Psoas muscle (tissue), 8 donors: ENCODE results near the gene CRKL. TPM values are rescaled to one million over a fixed set of nuclear protein-coding genes. Genes with fewer than 3 reads are reported as not detected.

Source experiments
- ATAC-seq, 4 donors: fragments of 200-7000 bp; cut with Tn5 transposase; one replicate each; pipeline ENCODE4 v1.9.1; 2020; ENCODE audit warnings: moderate library complexity in 3 of 4, mild to moderate bottlenecking in 2 of 4
- DNase-seq, 2 donors: peaks; one replicate each; pipeline ENCODE4 v3.0.0-alpha.2; 2020
- H3K27ac ChIP-seq: fragments of 200-600 bp; one replicate; pipeline ENCODE4 v1.8.0; 2022
- H3K27me3 ChIP-seq, 3 donors: fragments of 200-600 bp in 1 of 3; one replicate each; pipeline versions ENCODE4 v1.6.1 to v1.8.0; 2013 to 2022; ENCODE audit warnings: low read length in 2 of 3, mild to moderate bottlenecking in 2 of 3, moderate library complexity in 1 of 3; ENCODE audit not compliant: insufficient read depth in 3 of 3
- H3K36me3 ChIP-seq, 2 donors: fragments of 200-600 bp in 1 of 2; one replicate each; pipeline versions ENCODE4 v1.6.1 to v1.8.0; 2013 to 2022; ENCODE audit warnings: low read depth in 1 of 2, mild to moderate bottlenecking in 1 of 2, moderate library complexity in 1 of 2; ENCODE audit not compliant: insufficient read depth in 1 of 2
- H3K4me1 ChIP-seq: fragments of 200-600 bp; one replicate; pipeline ENCODE4 v1.8.0; 2022
- H3K4me3 ChIP-seq: fragments of 200-600 bp; one replicate; pipeline ENCODE4 v1.8.0; 2022; ENCODE audit warnings: mild to moderate bottlenecking
- H3K9me3 ChIP-seq: fragments of 200-600 bp; one replicate; pipeline ENCODE4 v1.8.0; 2022
- WGBS, 3 donors: extraction: QIAGEN DNeasy Blood & Tissue Kit; methylation state at CpG; one replicate each; pipeline versions ENCODE4 v1.1.6 to v1.1.7; 2013; 5-methylcytosine and 5-hydroxymethylcytosine counted together
- intact Hi-C, 2 donors: fragments of 100-400 bp; cut with DNase I; formaldehyde crosslinking; loops; one replicate each; pipeline versions ENCODE4 v1.11.0 to v1.14.2; 2022
- polyA plus RNA-seq, 3 donors: library from polyadenylated mRNA; stranded (reverse); fragments of 200-250 nt; gene quantifications; one replicate each; pipeline ENCODE4 v1.2.3, GENCODE V29; 2013
- total RNA-seq, 4 donors: library from RNA; stranded (reverse); fragmentation: NEBNext Ultra II Directional in 2 of 4; extraction: Animal tissue kit (Norgen Biotek cat#: 25700) in 2 of 4; gene quantifications; one replicate each; pipeline versions ENCODE4 v1.2.1 to v1.2.4, GENCODE V29; 2021 to 2023
- TF ChIP-seq, protein P1 (sequence below): fragments of 200-600 bp; IDR thresholded peaks from one replicate; pipeline ENCODE4 v1.8.0; 2022; ENCODE audit warnings: antibody characterized with exemption
- donor health status: healthy with polysubstance abuse.
- donor health status: DM: no; HTN: no; CAD: no; lungs with moderate emphysema.
- donor health status: Bipolar disorder and iron deficiency.
- donor health status: healthy.
- donor health status: DM: yes; HTN: yes; CAD: no.
- donor health status: DM: no; HTN: no; CAD: no.
- donor health status: DM: no; HTN: no; CAD: no.
- donor health status: DM: yes; HTN: yes; CAD: no.

CRKL gene
- total and polyA plus RNA-seq, 7 donors, result 29.7 to 94.7 (median 68.9) TPM

DNA sequence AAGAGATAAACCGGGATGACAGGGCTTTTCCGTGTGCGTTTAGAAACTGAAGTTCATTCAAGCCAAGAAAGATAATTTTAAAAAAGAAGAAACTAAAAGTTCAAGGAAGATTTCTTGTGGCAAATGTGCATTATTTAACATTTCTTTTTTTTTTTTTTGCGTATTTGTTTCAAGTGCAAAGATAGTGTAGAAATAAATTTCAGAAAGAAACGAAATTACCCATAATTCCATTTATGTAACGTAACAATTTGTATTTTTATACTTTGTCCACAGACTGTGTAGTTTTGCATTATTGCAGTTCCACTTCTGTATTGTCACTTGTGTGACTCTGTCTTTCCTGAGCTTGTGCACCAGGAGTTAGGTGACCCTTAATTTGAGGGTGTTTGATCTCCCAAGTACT lies 34.4 kb upstream of the CRKL start:
- Histone ChIP-seq H3K9me3 (no peaks in the 10 kb centered on the region), H3K36me3 (peaks cover 0 to 79% of the 10 kb centered on the region in 2 donors), H3K4me3 (no peak overlapping the region), H3K4me1 (no peaks in the 10 kb centered on the region), H3K27me3 (no peaks in the 10 kb centered on the region), H3K27ac (no peak overlapping the region)
- intact Hi-C loops, result loop anchor here (10.0 kb wide), 2 partner anchors 102 to 192 kb away; partner anchors contain the start of gene LZTR1 (in 2 of the 2)
- DNase-seq, result no peak
- no peak for ATAC-seq
- 88 to 91% (median 91%) methylated on average over 6 of the region's 6 CpGs for WGBS, 3 donors
- TF ChIP-seq, protein P1, sequence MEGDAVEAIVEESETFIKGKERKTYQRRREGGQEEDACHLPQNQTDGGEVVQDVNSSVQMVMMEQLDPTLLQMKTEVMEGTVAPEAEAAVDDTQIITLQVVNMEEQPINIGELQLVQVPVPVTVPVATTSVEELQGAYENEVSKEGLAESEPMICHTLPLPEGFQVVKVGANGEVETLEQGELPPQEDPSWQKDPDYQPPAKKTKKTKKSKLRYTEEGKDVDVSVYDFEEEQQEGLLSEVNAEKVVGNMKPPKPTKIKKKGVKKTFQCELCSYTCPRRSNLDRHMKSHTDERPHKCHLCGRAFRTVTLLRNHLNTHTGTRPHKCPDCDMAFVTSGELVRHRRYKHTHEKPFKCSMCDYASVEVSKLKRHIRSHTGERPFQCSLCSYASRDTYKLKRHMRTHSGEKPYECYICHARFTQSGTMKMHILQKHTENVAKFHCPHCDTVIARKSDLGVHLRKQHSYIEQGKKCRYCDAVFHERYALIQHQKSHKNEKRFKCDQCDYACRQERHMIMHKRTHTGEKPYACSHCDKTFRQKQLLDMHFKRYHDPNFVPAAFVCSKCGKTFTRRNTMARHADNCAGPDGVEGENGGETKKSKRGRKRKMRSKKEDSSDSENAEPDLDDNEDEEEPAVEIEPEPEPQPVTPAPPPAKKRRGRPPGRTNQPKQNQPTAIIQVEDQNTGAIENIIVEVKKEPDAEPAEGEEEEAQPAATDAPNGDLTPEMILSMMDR, result no peak

DNA sequence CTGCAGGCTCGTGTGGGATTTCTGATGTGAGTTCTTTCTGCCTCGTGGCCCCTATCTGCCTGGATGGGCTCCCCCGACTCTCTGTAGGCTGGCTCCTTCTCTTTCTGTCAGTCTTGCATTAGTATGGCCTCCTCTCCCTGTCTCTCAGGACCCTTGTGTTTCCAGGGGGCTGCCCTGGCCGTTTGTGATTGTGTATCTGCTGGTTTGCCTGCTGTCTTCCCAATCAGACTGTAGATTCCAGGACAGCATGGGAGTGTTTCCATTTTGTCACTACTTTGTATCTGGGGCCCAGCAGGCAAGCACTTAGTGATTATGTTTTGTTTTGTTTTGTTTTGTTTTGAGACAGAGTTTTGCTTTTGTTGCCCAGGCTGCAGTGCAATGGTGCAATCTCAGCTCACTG lies 32.8 kb upstream of the CRKL start:
- H3K4me3 ChIP-seq, result no peak overlapping the region
- H3K4me1 ChIP-seq, result no peaks in the 10 kb centered on the region
- TF ChIP-seq, protein P1, result no peak
- peaks cover 3 to 93% of the 10 kb centered on the region in 2 donors for H3K36me3 ChIP-seq
- no peaks in the 10 kb centered on the region for H3K27me3 ChIP-seq
- WGBS, 3 donors, result 70 to 80% (median 76%) methylated on average over 4 of the region's 4 CpGs
- DNase-seq, result no peak
- no peaks in the 10 kb centered on the region for H3K9me3 ChIP-seq
- ATAC-seq, result no peak
- no peak overlapping the region for H3K27ac ChIP-seq
- intact Hi-C loops, result loop anchor here (10.0 kb wide), 2 partner anchors 100 to 190 kb away; partner anchors contain the start of gene LZTR1 (in 2 of the 2)

DNA sequence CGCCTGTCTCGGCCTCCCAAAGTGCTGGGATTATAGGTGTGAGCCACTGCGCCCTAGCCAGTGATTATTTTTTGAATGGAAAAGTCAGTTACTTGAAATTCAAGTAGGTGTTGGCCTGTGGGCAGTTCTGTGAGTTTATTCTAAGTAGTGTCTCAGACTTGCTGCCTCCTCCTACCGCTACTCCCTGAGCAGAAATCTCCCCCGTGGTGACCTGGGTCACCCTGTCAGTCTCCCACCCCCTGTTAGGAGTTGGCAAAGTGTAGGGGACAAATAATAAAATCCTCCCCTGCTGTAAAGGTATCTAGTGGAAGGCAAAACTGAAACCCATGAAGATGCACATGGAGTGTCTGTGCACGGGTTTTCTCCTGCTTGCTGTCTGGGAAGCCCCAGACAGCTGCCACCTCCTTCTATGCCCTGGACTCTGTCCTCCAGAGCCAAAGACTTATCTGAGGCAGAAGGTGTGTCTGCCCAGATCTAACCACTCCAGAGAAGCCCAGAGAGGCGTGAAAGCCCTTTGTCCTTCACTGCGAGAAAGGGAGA lies 32.1 kb upstream of the CRKL start:
- TF ChIP-seq, protein P1, result no peak
- no peaks in the 10 kb centered on the region for H3K4me1 ChIP-seq
- H3K4me3 ChIP-seq, result no peak overlapping the region
- no peak overlapping the region for H3K27ac ChIP-seq
- no peaks in the 10 kb centered on the region for H3K27me3 ChIP-seq
- ATAC-seq (peak in 2 of 4 donors; percentile 15 to 40), DNase-seq (no peak)
- WGBS, 3 donors, result 75 to 91% (median 77%) methylated on average over 8 of the region's 8 CpGs
- H3K36me3 ChIP-seq, result peaks cover 3 to 96% of the 10 kb centered on the region in 2 donors
- intact Hi-C loops, result loop anchor here (5.0 to 10.0 kb wide), 3 partner anchors 72 to 190 kb away; partner anchors contain the start of gene LZTR1 (in 2 of the 2)
- no peaks in the 10 kb centered on the region for H3K9me3 ChIP-seq

DNA sequence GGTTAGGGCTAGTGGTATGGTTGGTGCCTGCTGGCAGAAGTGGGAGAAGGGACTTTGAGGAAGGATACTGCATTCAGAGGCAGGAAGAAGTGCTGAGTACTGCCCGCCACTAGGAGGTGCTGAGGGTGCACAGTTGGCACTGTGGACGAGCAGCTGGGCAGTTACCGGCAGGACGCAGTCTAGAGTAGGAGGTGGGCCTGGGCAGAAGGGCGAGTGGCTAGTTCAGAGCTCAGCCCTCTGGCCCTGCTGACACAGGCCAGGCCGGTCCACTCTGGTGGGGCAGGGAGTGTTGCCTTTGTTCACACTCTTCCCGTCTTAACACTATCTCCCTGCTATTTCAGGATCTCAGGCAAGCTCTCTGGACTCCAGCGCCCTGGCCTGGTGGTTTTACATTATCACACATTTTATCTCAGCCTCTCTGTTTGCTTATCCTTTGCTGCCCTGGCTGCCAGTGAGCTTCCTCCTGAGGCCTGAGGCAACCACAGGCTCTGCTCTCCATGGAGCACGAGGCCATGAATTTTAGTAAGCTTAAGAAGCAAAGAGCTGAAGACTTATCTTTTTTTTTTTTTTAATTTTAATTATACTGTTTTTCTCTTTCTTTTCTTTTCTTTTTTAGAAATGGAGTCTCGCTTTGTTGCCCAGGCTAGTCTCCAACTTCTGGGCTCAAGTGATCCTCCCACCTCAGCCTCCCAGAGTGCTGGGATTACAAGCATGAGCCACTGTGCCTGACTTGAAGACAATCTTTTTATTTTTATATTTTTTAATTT lies 31.5 kb upstream of the CRKL start:
- peaks cover 3 to 93% of the 10 kb centered on the region in 2 donors for H3K36me3 ChIP-seq
- intact Hi-C loops, result loop anchor here (5.0 to 10.0 kb wide), 3 partner anchors 72 to 189 kb away; partner anchors contain the start of gene LZTR1 (in 2 of the 2)

More for the DNA sequence above, 31.5 kb upstream of the CRKL start:
- TF ChIP-seq, protein P1, result peak; percentile 84
- Histone ChIP-seq H3K27ac (peak overlapping the region; percentile 54), H3K4me1 (no peaks in the 10 kb centered on the region), H3K27me3 (no peaks in the 10 kb centered on the region), H3K4me3 (no peak overlapping the region), H3K9me3 (no peaks in the 10 kb centered on the region)
- DNase-seq (peak; percentile 82 to 88), ATAC-seq (peak; percentile 98 to 99 (median 98))
- WGBS, 3 donors, result 36 to 51% (median 40%) methylated on average over 10 of the region's 10 CpGs
